ENCODE results near the gene ERC1. TPM values are rescaled to one million over a fixed set of nuclear protein-coding genes. Genes with fewer than 3 reads are reported as not detected.

The ERC1 gene
- total and polyA plus RNA-seq, 7 donors = 4.0 to 35.6 (median 29.4) TPM

DNA sequence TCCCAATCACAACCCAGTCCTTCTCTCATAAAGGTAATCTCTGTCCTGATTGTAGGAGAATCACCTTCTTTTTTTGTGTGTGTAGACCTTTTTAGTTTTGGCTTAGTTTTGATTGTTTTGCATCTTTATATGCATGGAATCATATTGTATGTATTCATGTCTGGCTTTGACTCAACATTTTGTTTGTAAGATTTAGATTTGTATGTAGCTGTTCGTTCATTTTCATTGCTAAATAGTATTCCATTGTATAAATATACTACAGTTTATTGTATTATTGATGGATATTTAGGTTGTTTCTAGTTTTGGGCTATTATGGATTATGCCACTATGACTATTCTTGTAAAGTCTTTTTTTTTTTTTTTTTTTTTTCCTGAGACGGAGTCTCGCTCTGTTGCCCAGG is 10.5 kb downstream of the ERC1 start:
- no peaks in the 10 kb centered on the region for H3K9me3 ChIP-seq
- H3K27me3 ChIP-seq (ENCODE audit: insufficient read depth in 3 of 3, low read length in 2 of 3) = no peaks in the 10 kb centered on the region
- intact Hi-C loops (cut with DNase I) = no loop called here
- H3K4me1 ChIP-seq = peaks cover 21% of the 10 kb centered on the region
- H3K36me3 ChIP-seq (ENCODE audit: insufficient read depth in 1 of 2, low read depth in 1 of 2) = peaks cover 0 to 9% of the 10 kb centered on the region in 2 donors
- H3K27ac ChIP-seq = no peak overlapping the region
- DNase-seq (no peak), ATAC-seq (no peak)
- H3K4me3 ChIP-seq = no peak overlapping the region
- 97 to 100% (median 100%) methylated on average over 1 to 3 of the region's 3 CpGs for WGBS, 3 donors
- TF ChIP-seq CTCF (IDR thresholded peaks at IDR 0.05) = no peak

GRCh38 chr12:1003600-1004271 is 12.7 kb downstream of the ERC1 start:
- peaks cover 10% of the 10 kb centered on the region for H3K4me1 ChIP-seq
- intact Hi-C loops (cut with DNase I) = no loop called here
- WGBS, 3 donors = 65 to 72% (median 70%) methylated on average over 3 of the region's 3 CpGs
- peaks cover 0 to 9% of the 10 kb centered on the region in 2 donors for H3K36me3 ChIP-seq (ENCODE audit: insufficient read depth in 1 of 2, low read depth in 1 of 2)
- peak in 1 of 4 donors; percentile 14 for ATAC-seq
- H3K27ac ChIP-seq = no peak overlapping the region
- no peaks in the 10 kb centered on the region for H3K9me3 ChIP-seq
- H3K27me3 ChIP-seq (ENCODE audit: insufficient read depth in 3 of 3, low read length in 2 of 3) = no peaks in the 10 kb centered on the region
- H3K4me3 ChIP-seq = no peak overlapping the region
- TF ChIP-seq CTCF (IDR thresholded peaks at IDR 0.05) = no peak
- DNase-seq = no peak

- ATAC-seq = no peak
- intact Hi-C loops (cut with DNase I) = no loop called here
- H3K36me3 ChIP-seq (ENCODE audit: insufficient read depth in 1 of 2, low read depth in 1 of 2) = peaks cover 0 to 6% of the 10 kb centered on the region in 2 donors
- no peak overlapping the region for H3K27ac ChIP-seq
- no peak for TF ChIP-seq CTCF (IDR thresholded peaks at IDR 0.05)
- H3K27me3 ChIP-seq (ENCODE audit: insufficient read depth in 3 of 3, low read length in 2 of 3) = no peaks in the 10 kb centered on the region
- 93 to 95% (median 94%) methylated on average over 6 of the region's 6 CpGs for WGBS, 3 donors
- no peaks in the 10 kb centered on the region for H3K9me3 ChIP-seq
- no peak overlapping the region for H3K4me3 ChIP-seq
- H3K4me1 ChIP-seq = peaks cover 10% of the 10 kb centered on the region
- no peak for DNase-seq
Measured at GRCh38 chr12:1006255-1006654, 15.2 kb downstream of the ERC1 start.

DNA sequence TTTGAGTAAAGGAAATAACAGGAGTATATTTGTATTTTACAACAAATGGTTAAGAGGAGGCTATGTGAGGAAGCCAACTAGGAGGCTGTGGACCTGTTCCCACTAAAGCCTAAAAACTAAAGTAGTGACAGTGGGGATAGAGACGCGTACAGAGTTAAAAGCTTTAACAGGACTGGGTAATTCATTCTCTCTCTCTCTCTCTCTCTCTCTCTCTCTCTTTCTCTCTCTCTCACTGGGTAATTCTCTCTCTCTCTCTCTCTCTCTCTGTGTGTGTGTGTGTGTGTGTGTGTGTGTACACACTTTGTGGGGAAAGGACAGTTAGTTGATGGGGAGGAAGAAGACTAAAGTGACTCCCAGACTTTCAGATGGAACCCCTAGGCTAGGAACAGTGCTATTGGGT is 16.3 kb downstream of the ERC1 start:
- 85 to 93% (median 93%) methylated on average over 2 of the region's 2 CpGs for WGBS, 3 donors

More for the DNA sequence above, 16.3 kb downstream of the ERC1 start:
- ATAC-seq = no peak
- no peaks in the 10 kb centered on the region for H3K36me3 ChIP-seq (ENCODE audit: insufficient read depth in 1 of 2, low read depth in 1 of 2)
- peaks cover 10% of the 10 kb centered on the region for H3K4me1 ChIP-seq
- no peak overlapping the region for H3K27ac ChIP-seq
- DNase-seq = no peak
- no peaks in the 10 kb centered on the region for H3K27me3 ChIP-seq (ENCODE audit: insufficient read depth in 3 of 3, low read length in 2 of 3)
- intact Hi-C loops (cut with DNase I) = no loop called here
- no peak overlapping the region for H3K4me3 ChIP-seq
- TF ChIP-seq CTCF (IDR thresholded peaks at IDR 0.05) = no peak
- H3K9me3 ChIP-seq = no peaks in the 10 kb centered on the region
